RWPE1 (cell line): ENCODE data around the gene PRPSAP2.
"Not testable (repeated sequence)": the region's sequence is repeated elsewhere in the genome, so short reads cannot be mapped to it uniquely, and the experiment has no call there.

Source experiments
- CTCF ChIA-PET: fragments of 350-600 bp; sonication (Branson Sonifier 250); formaldehyde crosslinking; extraction: SDS; loops from one replicate; lab custom pipeline; 2021; lab: Yijun Ruan, JAX
- POLR2A ChIA-PET: fragments of 400-600 bp; formaldehyde crosslinking; extraction: SDS; loops from one replicate; lab custom pipeline; 2020; ENCODE audit warnings: antibody characterized with exemption; ENCODE audit not compliant: low non-redundant PET; lab: Yijun Ruan, JAX
- DNase-seq: peaks from one replicate; pipeline ENCODE4 v3.0.0; 2012; ENCODE audit warnings: low spot score
- H3K27ac ChIP-seq: fragments of 450-650 bp; 2 replicates; pipeline ENCODE4 v1.5.1; 2017
- CTCF ChIP-seq: fragments of 450-650 bp; conservative IDR thresholded peaks from 2 replicates; pipeline ENCODE4 v1.5.1; 2017; ENCODE audit warnings: low read depth, mild to moderate bottlenecking

PRPSAP2 gene

GRCh38 chr17:18860161-18860972 lies 2.4 kb downstream of the PRPSAP2 start:
- CTCF ChIA-PET: interaction anchor here (0.6 to 0.7 kb wide), 3 partner anchors 188 to 1750 kb away, joined by 3 to 4 read pairs (median 3); no protein-coding TSS in a partner anchor

GRCh38 chr17:18862011-18862410 lies 4.1 kb downstream of the PRPSAP2 start:
- no peak for DNase-seq
- POLR2A ChIA-PET: no interaction called here
- no peak for TF ChIP-seq CTCF
- peak overlapping the region; percentile 40; the same call in 1 of the 2 replicates for H3K27ac ChIP-seq
- CTCF ChIA-PET: interaction anchor here (0.6 kb wide), 2 partner anchors 11 to 101 kb away, joined by 3 to 6 read pairs; no protein-coding TSS in a partner anchor

More at GRCh38 chr17:18860161-18860972, 2.4 kb downstream of the PRPSAP2 start:
- H3K27ac ChIP-seq: peak overlapping the region; percentile 36
- peak; percentile 38 for DNase-seq
- POLR2A ChIA-PET: no interaction called here
- no peak for TF ChIP-seq CTCF

GRCh38 chr17:18864996-18865395 lies 7.1 kb downstream of the PRPSAP2 start:
- H3K27ac ChIP-seq, POLR2A ChIA-PET, DNase-seq, CTCF ChIA-PET: not testable (repeated sequence)

GRCh38 chr17:18866866-18867813 lies 9.2 kb downstream of the PRPSAP2 start:
- no peak for DNase-seq
- H3K27ac ChIP-seq: no peak overlapping the region
- no peak for TF ChIP-seq CTCF
- ChIA-PET CTCF (no interaction called here), POLR2A (no interaction called here)

- no peak for TF ChIP-seq CTCF
- peak; percentile 57 for DNase-seq
- ChIA-PET CTCF (interaction anchor here (0.6 kb wide), 1 partner anchor 252 kb away, joined by 7 read pairs; no protein-coding TSS in a partner anchor), POLR2A (no interaction called here)
- H3K27ac ChIP-seq: peak overlapping the region; percentile 51; the same call in 1 of the 2 replicates
These were observed 19.2 kb downstream of the PRPSAP2 start for GRCh38 chr17:18877104-18877645.

- ChIA-PET POLR2A (no interaction called here), CTCF (no interaction called here)
- TF ChIP-seq CTCF: no peak
- no peak overlapping the region for H3K27ac ChIP-seq
- no peak for DNase-seq
These were observed 30.9 kb downstream of the PRPSAP2 start for GRCh38 chr17:18888766-18889290.
